ENCODE measurements around the gene FHIP1B. TPM values are rescaled to one million over a fixed set of nuclear protein-coding genes. Genes with fewer than 3 reads are reported as not detected.
A peak's percentile ranks its signal among the peaks of the same experiment; 100 is the strongest.
"Not testable (repeated sequence)": the region's sequence is repeated elsewhere in the genome, so short reads cannot be mapped to it uniquely, and the experiment has no call there.

The FHIP1B gene
- 18.4 TPM for polyA plus RNA-seq (2013)

GRCh38 chr11:6234387-6235107 lies at the start of gene FHIP1B:
TSS of gene FHIP1B (minus strand) at chr11:6234636. CDS start at chr11:6224516, 10,120 bp downstream.
- 0% methylated on average over 51 of the region's 62 CpGs for WGBS (ENCODE audit: insufficient coverage)
- no peaks in the 10 kb centered on the region for H3K36me3 ChIP-seq (ENCODE audit: control insufficient read depth in 4 of 4, insufficient read depth in 4 of 4, low read length in 3 of 4)
- peak within 1 kb of the TSS; percentile 73 to 97 (median 89) for H3K4me3 ChIP-seq (ENCODE audit: control insufficient read depth in 1 of 7, extremely low read depth in 1 of 7, insufficient read depth in 4 of 7, low read depth in 2 of 7, low read length in 6 of 7)
- peak within 1 kb of the TSS; percentile 69 to 94 for H3K27ac ChIP-seq (ENCODE audit: insufficient read depth in 1 of 2, low read depth in 1 of 2, low read length in 2 of 2, poor library complexity in 1 of 2, severe bottlenecking in 2 of 2)
- ChIA-PET CTCF (interaction anchor here (1.0 to 1.6 kb wide), 3 partner anchors 16 to 211 kb away, joined by 3 read pairs; no protein-coding TSS in a partner anchor), POLR2A (no interaction called here)
- H3K27me3 ChIP-seq (replicated peaks in 2 of 5; ENCODE audit: control insufficient read depth in 4 of 5, insufficient read depth in 5 of 5, low read length in 4 of 5) = no peaks in the 10 kb centered on the region
- H3K4me1 ChIP-seq (ENCODE audit: control extremely low read depth in 1 of 4, control insufficient read depth in 4 of 4, insufficient read depth in 4 of 4, low read length in 3 of 4) = peaks cover 2 to 26% (median 19%) of the 10 kb centered on the region in 4 experiments
- peak; percentile 100 for DNase-seq
- H3K9me3 ChIP-seq (ENCODE audit: control extremely low read depth in 1 of 5, control insufficient read depth in 4 of 5, insufficient read depth in 2 of 5, low read depth in 1 of 5, low read length in 4 of 5) = no peaks in the 10 kb centered on the region

DNA sequence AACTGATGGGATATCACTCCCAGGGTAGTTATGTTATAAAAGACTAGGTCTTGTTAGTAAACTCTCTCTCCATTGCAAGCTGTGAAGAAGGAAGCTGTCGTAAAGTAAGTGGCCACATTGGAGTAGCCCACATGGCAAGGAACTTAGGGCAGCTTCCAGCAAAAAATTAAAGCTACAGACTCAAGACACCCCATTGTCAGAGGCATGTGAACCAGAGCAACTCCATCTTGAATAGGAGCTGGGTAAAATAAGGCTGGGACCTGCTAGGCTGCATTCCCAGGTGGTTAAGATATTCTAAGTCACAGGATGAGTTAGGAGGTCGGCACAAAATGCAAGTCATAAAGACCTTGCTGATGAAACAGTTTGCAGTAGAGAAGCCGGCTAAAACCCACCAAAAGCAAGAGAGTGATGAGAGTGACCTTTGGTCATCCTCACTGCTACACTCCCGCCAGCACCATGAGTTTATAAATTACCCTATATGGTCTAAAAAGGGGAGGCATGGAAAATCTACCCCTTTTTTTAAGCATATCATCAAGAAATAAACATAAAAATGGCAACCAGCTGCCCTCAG lies 49.1 kb upstream of the FHIP1B start:
- Histone ChIP-seq H3K36me3 (ENCODE audit: control insufficient read depth in 4 of 4, insufficient read depth in 4 of 4, low read length in 3 of 4) (no peaks in the 10 kb centered on the region), H3K9me3 (ENCODE audit: control extremely low read depth in 1 of 5, control insufficient read depth in 4 of 5, insufficient read depth in 2 of 5, low read depth in 1 of 5, low read length in 4 of 5) (no peaks in the 10 kb centered on the region), H3K27ac (ENCODE audit: insufficient read depth in 1 of 2, low read depth in 1 of 2, low read length in 2 of 2, poor library complexity in 1 of 2, severe bottlenecking in 2 of 2) (no peak overlapping the region), H3K4me1 (ENCODE audit: control extremely low read depth in 1 of 4, control insufficient read depth in 4 of 4, insufficient read depth in 4 of 4, low read length in 3 of 4) (no peaks in the 10 kb centered on the region), H3K4me3 (ENCODE audit: control insufficient read depth in 1 of 7, extremely low read depth in 1 of 7, insufficient read depth in 4 of 7, low read depth in 2 of 7, low read length in 6 of 7) (no peak overlapping the region), H3K27me3 (replicated peaks in 2 of 5; ENCODE audit: control insufficient read depth in 4 of 5, insufficient read depth in 5 of 5, low read length in 4 of 5) (peaks cover 9 to 45% (median 23%) of the 10 kb centered on the region in 5 experiments)
- ChIA-PET CTCF (no interaction called here), POLR2A (no interaction called here)
- no peak for DNase-seq
- 78% methylated on average over 2 of the region's 4 CpGs for WGBS (ENCODE audit: insufficient coverage)

- H3K4me3 ChIP-seq (ENCODE audit: control insufficient read depth in 1 of 7, extremely low read depth in 1 of 7, insufficient read depth in 4 of 7, low read depth in 2 of 7, low read length in 6 of 7); H3K27ac ChIP-seq (ENCODE audit: insufficient read depth in 1 of 2, low read depth in 1 of 2, low read length in 2 of 2, poor library complexity in 1 of 2, severe bottlenecking in 2 of 2); H3K4me1 ChIP-seq (ENCODE audit: control extremely low read depth in 1 of 4, control insufficient read depth in 4 of 4, insufficient read depth in 4 of 4, low read length in 3 of 4); POLR2A ChIA-PET; H3K9me3 ChIP-seq (ENCODE audit: control extremely low read depth in 1 of 5, control insufficient read depth in 4 of 5, insufficient read depth in 2 of 5, low read depth in 1 of 5, low read length in 4 of 5); H3K36me3 ChIP-seq (ENCODE audit: control insufficient read depth in 4 of 4, insufficient read depth in 4 of 4, low read length in 3 of 4); DNase-seq: not testable (repeated sequence)
- H3K27me3 ChIP-seq (replicated peaks in 2 of 5; ENCODE audit: control insufficient read depth in 4 of 5, insufficient read depth in 5 of 5, low read length in 4 of 5) = peaks cover 5 to 35% (median 21%) of the 10 kb centered on the region in 5 experiments
- 79% methylated on average over 7 of the region's 7 CpGs for WGBS (ENCODE audit: insufficient coverage)
- CTCF ChIA-PET = interaction anchor here (0.7 kb wide), 1 partner anchor 15 kb away, joined by 3 read pairs; no protein-coding TSS in a partner anchor
These were observed 46.4 kb upstream of the FHIP1B start for GRCh38 chr11:6280809-6281208.

GRCh38 chr11:6273188-6273587 lies 38.8 kb upstream of the FHIP1B start:
- no peak for DNase-seq
- CTCF ChIA-PET = no interaction called here
- H3K36me3 ChIP-seq (ENCODE audit: control insufficient read depth in 4 of 4, insufficient read depth in 4 of 4, low read length in 3 of 4) = no peaks in the 10 kb centered on the region
- H3K27me3 ChIP-seq (replicated peaks in 2 of 5; ENCODE audit: control insufficient read depth in 4 of 5, insufficient read depth in 5 of 5, low read length in 4 of 5) = peaks cover 0 to 19% (median 11%) of the 10 kb centered on the region in 5 experiments
- peaks cover 0 to 2% (median 1%) of the 10 kb centered on the region in 4 experiments for H3K4me1 ChIP-seq (ENCODE audit: control extremely low read depth in 1 of 4, control insufficient read depth in 4 of 4, insufficient read depth in 4 of 4, low read length in 3 of 4)
- POLR2A ChIA-PET = no interaction called here
- peaks cover 0 to 7% (median 0%) of the 10 kb centered on the region in 5 experiments for H3K9me3 ChIP-seq (ENCODE audit: control extremely low read depth in 1 of 5, control insufficient read depth in 4 of 5, insufficient read depth in 2 of 5, low read depth in 1 of 5, low read length in 4 of 5)
- H3K4me3 ChIP-seq (ENCODE audit: control insufficient read depth in 1 of 7, extremely low read depth in 1 of 7, insufficient read depth in 4 of 7, low read depth in 2 of 7, low read length in 6 of 7) = no peak overlapping the region
- H3K27ac ChIP-seq (ENCODE audit: insufficient read depth in 1 of 2, low read depth in 1 of 2, low read length in 2 of 2, poor library complexity in 1 of 2, severe bottlenecking in 2 of 2) = no peak overlapping the region
- WGBS (ENCODE audit: insufficient coverage) = 69% methylated on average over 2 of the region's 4 CpGs

DNA sequence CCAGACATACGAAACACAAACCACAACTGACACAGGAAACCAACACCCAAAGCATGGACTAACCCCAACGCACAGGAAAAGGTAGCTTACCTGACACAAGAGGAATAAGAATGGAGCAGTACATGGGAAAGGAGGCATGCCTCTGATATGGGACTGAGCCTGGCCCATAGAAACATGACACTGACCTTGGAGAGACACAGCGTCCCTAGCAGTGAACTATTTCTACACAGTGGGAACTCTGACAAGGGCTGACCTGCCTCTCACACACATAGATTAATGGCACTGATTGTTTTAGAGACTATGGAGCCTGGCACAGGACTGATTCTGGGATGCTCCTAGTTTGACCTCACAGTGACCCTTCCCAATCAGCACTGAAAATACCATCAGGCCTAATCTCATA lies 37.2 kb upstream of the FHIP1B start:
- POLR2A ChIA-PET = no interaction called here
- H3K27me3 ChIP-seq (replicated peaks in 2 of 5; ENCODE audit: control insufficient read depth in 4 of 5, insufficient read depth in 5 of 5, low read length in 4 of 5) = peaks cover under 1 to 18% (median 11%) of the 10 kb centered on the region in 5 experiments
- peaks cover 0 to 2% (median 1%) of the 10 kb centered on the region in 4 experiments for H3K4me1 ChIP-seq (ENCODE audit: control extremely low read depth in 1 of 4, control insufficient read depth in 4 of 4, insufficient read depth in 4 of 4, low read length in 3 of 4)
- peaks cover 0 to 2% (median 0%) of the 10 kb centered on the region in 5 experiments for H3K9me3 ChIP-seq (ENCODE audit: control extremely low read depth in 1 of 5, control insufficient read depth in 4 of 5, insufficient read depth in 2 of 5, low read depth in 1 of 5, low read length in 4 of 5)
- H3K4me3 ChIP-seq (ENCODE audit: control insufficient read depth in 1 of 7, extremely low read depth in 1 of 7, insufficient read depth in 4 of 7, low read depth in 2 of 7, low read length in 6 of 7) = no peak overlapping the region
- DNase-seq = no peak
- H3K27ac ChIP-seq (ENCODE audit: insufficient read depth in 1 of 2, low read depth in 1 of 2, low read length in 2 of 2, poor library complexity in 1 of 2, severe bottlenecking in 2 of 2) = no peak overlapping the region
- CTCF ChIA-PET = interaction anchor here (0.6 to 1.9 kb wide), 2 partner anchors 248 to 1728 kb away, joined by 3 to 6 read pairs; no protein-coding TSS in a partner anchor
- 95% methylated on average over 2 of the region's 3 CpGs for WGBS (ENCODE audit: insufficient coverage)
- H3K36me3 ChIP-seq (ENCODE audit: control insufficient read depth in 4 of 4, insufficient read depth in 4 of 4, low read length in 3 of 4) = no peaks in the 10 kb centered on the region

- POLR2A ChIA-PET = no interaction called here
These were observed 36.3 kb upstream of the FHIP1B start for GRCh38 chr11:6270584-6271246.

More at GRCh38 chr11:6270584-6271246, 36.3 kb upstream of the FHIP1B start:
- 76% methylated on average over 39 of the region's 41 CpGs for WGBS (ENCODE audit: insufficient coverage)
- H3K9me3 ChIP-seq (ENCODE audit: control extremely low read depth in 1 of 5, control insufficient read depth in 4 of 5, insufficient read depth in 2 of 5, low read depth in 1 of 5, low read length in 4 of 5) = no peaks in the 10 kb centered on the region
- CTCF ChIA-PET = interaction anchor here (1.5 to 1.9 kb wide), 3 partner anchors 92 to 247 kb away, joined by 3 to 6 read pairs (median 4); no protein-coding TSS in a partner anchor
- H3K27me3 ChIP-seq (replicated peaks in 2 of 5; ENCODE audit: control insufficient read depth in 4 of 5, insufficient read depth in 5 of 5, low read length in 4 of 5) = peaks cover 3 to 22% (median 11%) of the 10 kb centered on the region in 5 experiments
- H3K27ac ChIP-seq (ENCODE audit: insufficient read depth in 1 of 2, low read depth in 1 of 2, low read length in 2 of 2, poor library complexity in 1 of 2, severe bottlenecking in 2 of 2) = no peak overlapping the region
- H3K4me1 ChIP-seq (ENCODE audit: control extremely low read depth in 1 of 4, control insufficient read depth in 4 of 4, insufficient read depth in 4 of 4, low read length in 3 of 4) = peaks cover 0 to 2% (median 1%) of the 10 kb centered on the region in 4 experiments
- H3K36me3 ChIP-seq (ENCODE audit: control insufficient read depth in 4 of 4, insufficient read depth in 4 of 4, low read length in 3 of 4) = no peaks in the 10 kb centered on the region
- DNase-seq = no peak
- H3K4me3 ChIP-seq (ENCODE audit: control insufficient read depth in 1 of 7, extremely low read depth in 1 of 7, insufficient read depth in 4 of 7, low read depth in 2 of 7, low read length in 6 of 7) = peak overlapping the region in 2 of 7 experiments; percentile 14 to 23
